Heart left ventricle (tissue), 16 donors: ENCODE data around the gene TMEM175. TPM values are rescaled to one million over a fixed set of nuclear protein-coding genes. Genes with fewer than 3 reads are reported as not detected.
A peak's percentile ranks its signal among the peaks of the same experiment; 100 is the strongest.

Experiments
- ATAC-seq, 4 donors: fragments of 200-7000 bp; cut with Tn5 transposase; one replicate each; pipeline ENCODE4 v1.9.1; 2020 to 2022; ENCODE audit warnings: moderate library complexity in 4 of 4, mild to moderate bottlenecking in 3 of 4, moderate number of reproducible peaks in 1 of 4
- DNase-seq, 5 donors: peaks; one replicate each; pipeline ENCODE4 v3.0.0-alpha.2; 2020
- H3K27ac ChIP-seq, 12 donors: fragments of 200-600 bp; sonication (generic) in 4 of 12; one replicate each; pipeline versions ENCODE4 v1.5.0 to v1.8.0; 2016 to 2022; ENCODE audit warnings: mild to moderate bottlenecking in 2 of 12
- H3K27me3 ChIP-seq, 9 donors: fragments of 200-600 bp; sonication (generic) in 2 of 9; one replicate each; pipeline versions ENCODE4 v1.5.1 to v1.8.0; 2016 to 2022; ENCODE audit warnings: mild to moderate bottlenecking in 3 of 9
- H3K36me3 ChIP-seq, 9 donors: fragments of 200-600 bp; sonication (generic) in 2 of 9; one replicate each; pipeline versions ENCODE4 v1.5.0 to v1.8.0; 2018 to 2022; ENCODE audit warnings: mild to moderate bottlenecking in 2 of 9
- H3K4me1 ChIP-seq, 12 donors: fragments of 200-600 bp; sonication (generic) in 4 of 12; one replicate each; pipeline versions ENCODE4 v1.5.0 to v1.8.0; 2016 to 2022; ENCODE audit warnings: mild to moderate bottlenecking in 3 of 12
- H3K4me3 ChIP-seq, 12 donors: fragments of 200-600 bp; sonication (generic) in 4 of 12; one replicate each; pipeline versions ENCODE4 v1.5.0 to v1.8.0; 2017 to 2022; ENCODE audit warnings: mild to moderate bottlenecking in 9 of 12, moderate library complexity in 4 of 12
- H3K9me3 ChIP-seq, 12 donors: fragments of 200-600 bp; sonication (generic) in 4 of 12; one replicate each; pipeline versions ENCODE4 v1.5.0 to v1.8.0; 2016 to 2022; ENCODE audit warnings: mild to moderate bottlenecking in 1 of 12
- CTCF ChIP-seq, 12 donors: fragments of 200-600 bp; sonication (generic) in 4 of 12; IDR thresholded peaks; one replicate each; pipeline versions ENCODE4 v1.5.0 to v1.8.0; 2018 to 2022; ENCODE audit warnings: antibody characterized with exemption in 12 of 12, mild to moderate bottlenecking in 5 of 12
- POLR2A ChIP-seq, 2 donors: fragments of 450-650 bp; IDR thresholded peaks; one replicate each; pipeline ENCODE4 v1.6.1; 2017; ENCODE audit warnings: antibody characterized with exemption in 2 of 2, mild to moderate bottlenecking in 2 of 2, moderate library complexity in 2 of 2
- WGBS, 4 donors: extraction: QIAGEN DNeasy Blood & Tissue Kit in 2 of 4; methylation state at CpG; one replicate each; pipeline versions ENCODE4 v1.1.5 to v1.1.7; 2013 to 2018; 5-methylcytosine and 5-hydroxymethylcytosine counted together
- intact Hi-C, 10 donors: fragments of 100-400 bp; cut with DNase I; formaldehyde crosslinking; loops; one replicate each; pipeline versions ENCODE4 v1.11.1 to v1.14.2; 2022
- polyA plus RNA-seq, 2 donors: library from polyadenylated mRNA; stranded (reverse); fragments of 200-250 nt; gene quantifications; one replicate each; pipeline ENCODE4 v1.2.3, GENCODE V29; 2013
- total RNA-seq, 9 donors: library from RNA; depleted of rRNA in 2 of 9; stranded (reverse); fragments of >200 nt in 2 of 9; fragmentation: NEBNext Ultra II Directional in 3 of 9; extraction: Animal tissue kit (Norgen Biotek cat#: 25700) in 3 of 9; gene quantifications; one replicate each; pipeline versions ENCODE4 v1.1.0 to v1.2.4, GENCODE V29; 2016 to 2023
- donor health status: ischemic (EF 13 %, LVEDD 7.1; RV severe dilation, severe dysfunction).
- donor health status: healthy with polysubstance abuse.
- donor health status: DM: no; HTN: yes; CAD: no.
- donor health status: DM: no; HTN: no; CAD: no.
- donor health status: ischemic (EF 25% LVEDD 6.9; RV normal size, moderate dysfunction).
- donor health status: ischemic (EF 25% LVEDD 5.7; RV mildly dilated, moderate dysfunction).
- donor health status: healthy.
- donor health status: DM: yes; HTN: yes; CAD: no.
- donor health status: ischemic (EF 35%, LVEDD 5.7; RV mildly dilated, moderate dysfunction).
- donor health status: nonischemic (EF 11% LVEDD 7.7; RV severe dilation, severe dysfunction).
- donor health status: DM: yes; HTN: yes; CAD: no.
- donor health status: PGD.
- donor health status: ischemic (EF 29% LVEDD 5.4; RV normal size, mild dysfunction).
- donor health status: nonischemic (EF 23%, LVEDD 6.1; RV moderate dilation, normal function).

TMEM175 gene
- total and polyA plus RNA-seq, 11 donors, result 14.2 to 34.6 (median 20.1) TPM

- no peaks in the 10 kb centered on the region for H3K27me3 ChIP-seq
- TF ChIP-seq CTCF (IDR thresholded peaks at IDR 0.05) (no peak), POLR2A (IDR thresholded peaks at IDR 0.05) (no peak)
- H3K9me3 ChIP-seq, result no peaks in the 10 kb centered on the region
- peaks cover 0 to 18% (median 0%) of the 10 kb centered on the region in 12 donors for H3K4me1 ChIP-seq
- H3K4me3 ChIP-seq, result no peak overlapping the region
- WGBS, 4 donors, result 61 to 72% (median 68%) methylated on average over 28 of the region's 28 CpGs
- H3K36me3 ChIP-seq, result peaks cover 0 to 11% (median 3%) of the 10 kb centered on the region in 9 donors
- no peak overlapping the region for H3K27ac ChIP-seq
- peak in 1 of 5 donors; percentile 20 for DNase-seq
- no peak for ATAC-seq
- intact Hi-C loops, result no loop called here
Observed at GRCh38 chr4:945274-946102, 13.2 kb downstream of the TMEM175 start.

- Histone ChIP-seq H3K36me3 (peaks cover 0 to 11% (median 3%) of the 10 kb centered on the region in 9 donors), H3K9me3 (no peaks in the 10 kb centered on the region), H3K27ac (no peak overlapping the region), H3K4me3 (no peak overlapping the region), H3K4me1 (peaks cover 0 to 18% (median 0%) of the 10 kb centered on the region in 12 donors), H3K27me3 (no peaks in the 10 kb centered on the region)
- WGBS, 4 donors, result 78 to 84% (median 81%) methylated on average over 7 to 9 of the region's 9 CpGs
- no peak for DNase-seq
- TF ChIP-seq CTCF (IDR thresholded peaks at IDR 0.05) (no peak), POLR2A (IDR thresholded peaks at IDR 0.05) (no peak)
- intact Hi-C loops, result no loop called here
- ATAC-seq, result no peak
Observed at GRCh38 chr4:946103-946450, 13.8 kb downstream of the TMEM175 start.

GRCh38 chr4:946517-947471, 14.5 kb downstream of the TMEM175 start:
- Histone ChIP-seq H3K9me3 (no peaks in the 10 kb centered on the region), H3K27me3 (no peaks in the 10 kb centered on the region), H3K4me1 (peaks cover 0 to 18% (median 0%) of the 10 kb centered on the region in 12 donors), H3K36me3 (peaks cover 0 to 17% (median 7%) of the 10 kb centered on the region in 9 donors), H3K4me3 (no peak overlapping the region), H3K27ac (no peak overlapping the region)
- no peak for ATAC-seq
- TF ChIP-seq CTCF (IDR thresholded peaks at IDR 0.05) (no peak), POLR2A (IDR thresholded peaks at IDR 0.05) (no peak)
- DNase-seq, result peak in 1 of 5 donors; percentile 14
- intact Hi-C loops, result no loop called here
- 62 to 82% (median 65%) methylated on average over 40 to 62 of the region's 62 CpGs for WGBS, 4 donors
